GM21619 (cell line): ENCODE measurements around the gene KCNC4.

Experiments used
- ATAC-seq: cut with Tn5 transposase; IDR thresholded peaks from one replicate; pipeline ENCODE4 v1.9.1; 2021; ENCODE audit not compliant: unreplicated experiment

KCNC4 gene

GRCh38 chr1:110250749-110251148 lies 40.6 kb downstream of the KCNC4 start:
- no peak for ATAC-seq

GRCh38 chr1:110253213-110253612 lies 43.1 kb downstream of the KCNC4 start:
- no peak for ATAC-seq

- no peak for ATAC-seq
These were observed 44.7 kb downstream of the KCNC4 start for GRCh38 chr1:110254604-110255391.

GRCh38 chr1:110255392-110255787 lies 45.3 kb downstream of the KCNC4 start:
- no peak for ATAC-seq

GRCh38 chr1:110258734-110259133 lies 48.6 kb downstream of the KCNC4 start:
- ATAC-seq = no peak

- ATAC-seq = no peak
These were observed 49.7 kb downstream of the KCNC4 start for GRCh38 chr1:110259770-110260169.
